K562 (cell line): Measurements from ENCODE around the gene TCF3. TPM values are rescaled to one million over a fixed set of nuclear protein-coding genes. Genes with fewer than 3 reads are reported as not detected.

Source experiments
- ATAC-seq: fragments of 200-7000 bp; cut with Tn5 transposase; 3 replicates; pipeline ENCODE4 v1.9.1; 2020; ENCODE audit warnings: moderate library complexity
- BruUV-seq: library from RNA; stranded (reverse); fragments of 400-500 nt; replicated peaks from 2 replicates; lab custom pipeline; 2021; lab: Mats Ljungman, UMichigan
- CTCF ChIA-PET: fragments of 300-600 bp; formaldehyde crosslinking; extraction: SDS; loops from one replicate; lab custom pipeline; 2021; ENCODE audit warnings: low intra/inter-chr PET ratio; lab: Yijun Ruan, JAX
- POLR2A ChIA-PET: fragments of 300-600, 350-650 bp; sonication (Branson Sonifier 250); formaldehyde crosslinking; extraction: SDS; loops from one replicate; lab custom pipeline; 2021; ENCODE audit warnings: antibody characterized with exemption, inconsistent platforms; lab: Yijun Ruan, JAX
- DNase-seq, 4 experiments: peaks; one replicate each; pipeline versions ENCODE4 v3.0.0 to v3.0.0-alpha.2; 2011 to 2018; ENCODE audit warnings: low spot score in 3 of 4, mixed read lengths in 3 of 4; ENCODE audit errors: extremely low read depth in 1 of 4
- FAIRE-seq: peaks from 2 replicates; lab custom pipeline; 2011; peaks lifted over from hg19 to GRCh38; lab: Jason Lieb, UNC
- H2AFZ ChIP-seq: 2 replicates; pipeline ENCODE4 v1.6.0; 2011; ENCODE audit warnings: low read depth, low read length, control low read depth, inconsistent platforms
- H3K27ac ChIP-seq: fragments of 200-600 bp; 3 replicates; pipeline ENCODE4 v1.8.0; 2011; ENCODE audit warnings: low read depth, mild to moderate bottlenecking, control low read depth, inconsistent platforms, low read length, moderate library complexity, mixed read lengths; ENCODE audit errors: extremely low read depth
- H3K27me3 ChIP-seq, 2 experiments: fragments of 300-600 bp in 1 of 2; 2 replicates in 1 of 2; 3 replicates in 1 of 2; pipeline versions ENCODE4 v1.6.0 to v1.8.0; 2011; ENCODE audit warnings: inconsistent platforms in 2 of 2, low read length in 2 of 2, mild to moderate bottlenecking in 1 of 2, mixed read lengths in 1 of 2, moderate library complexity in 1 of 2; ENCODE audit not compliant: control insufficient read depth in 2 of 2, insufficient read depth in 2 of 2
- H3K36me3 ChIP-seq: fragments of 300-600 bp; 3 replicates; pipeline ENCODE4 v1.8.0; 2011; ENCODE audit warnings: mild to moderate bottlenecking, low read length, inconsistent platforms; ENCODE audit not compliant: control insufficient read depth, insufficient read depth
- H3K4me1 ChIP-seq, 2 experiments: fragments of 200-600 bp in 1 of 2; replicated peaks in 1 of 2; 2 replicates in 1 of 2; 3 replicates in 1 of 2; pipeline versions ENCODE4 v1.5.1 to v1.8.0; 2011; ENCODE audit warnings: inconsistent platforms in 2 of 2, low read length in 2 of 2, mild to moderate bottlenecking in 1 of 2, mixed read lengths in 1 of 2, moderate library complexity in 1 of 2; ENCODE audit not compliant: control insufficient read depth in 2 of 2, insufficient read depth in 2 of 2
- H3K4me2 ChIP-seq: 2 replicates; pipeline ENCODE4 v1.6.1; 2011; ENCODE audit warnings: low read length, control low read depth, inconsistent platforms, mixed read lengths; ENCODE audit not compliant: insufficient read depth
- H3K4me3 ChIP-seq: fragments of 200-600 bp; sonication (generic), shearing (Covaris generic); 2 replicates; pipeline ENCODE4 v1.5.1; 2016; ENCODE audit warnings: control low read depth, inconsistent platforms
- H3K79me2 ChIP-seq: fragments of 200-600 bp; 3 replicates; pipeline ENCODE4 v1.8.0; 2011; ENCODE audit warnings: low read length, inconsistent platforms; ENCODE audit not compliant: control insufficient read depth, insufficient read depth
- H3K9ac ChIP-seq, 2 experiments: 2 replicates each; pipeline versions ENCODE4 v1.6.0 to v1.6.1; 2011; ENCODE audit warnings: low read depth in 2 of 2, low read length in 2 of 2, control low read depth in 1 of 2, inconsistent platforms in 1 of 2, mild to moderate bottlenecking in 1 of 2, mixed read lengths in 1 of 2; ENCODE audit not compliant: insufficient read depth in 1 of 2
- H3K9me1 ChIP-seq: one replicate; pipeline ENCODE4 v1.6.0; 2011; ENCODE audit warnings: inconsistent platforms, mild to moderate bottlenecking, low read length, moderate library complexity; ENCODE audit not compliant: control insufficient read depth, insufficient read depth
- H3K9me3 ChIP-seq: replicated peaks from 2 replicates; pipeline ENCODE4 v1.5.1; 2011; ENCODE audit warnings: low read depth, low read length, inconsistent platforms; ENCODE audit not compliant: control insufficient read depth, insufficient read depth
- H4K20me1 ChIP-seq: replicated peaks from 2 replicates; pipeline ENCODE4 v1.6.1; 2011; ENCODE audit warnings: low read length, inconsistent platforms, mixed read lengths; ENCODE audit not compliant: control insufficient read depth, insufficient read depth
- ATF4 ChIP-seq: fragments of 450-650 bp; formaldehyde crosslinking; IDR thresholded peaks from 2 replicates; pipeline ENCODE4 v1.4.0; 2022; ENCODE audit warnings: mild to moderate bottlenecking, moderate library complexity
- COPS2 ChIP-seq: fragments of 450-650 bp; conservative IDR thresholded peaks from 2 replicates; pipeline ENCODE4 v1.6.1; 2016; ENCODE audit warnings: mild to moderate bottlenecking, moderate library complexity
- ELF1 ChIP-seq: fragments of 200-800 bp; sonication (Bioruptor generic); IDR thresholded peaks from 2 replicates; pipeline ENCODE4 v1.6.1; 2016; ENCODE audit warnings: missing genetic modification characterization, missing compliant biosample characterization
- NFRKB ChIP-seq: fragments of 450-650 bp; IDR thresholded peaks from 2 replicates; pipeline ENCODE4 v1.6.1; 2016; ENCODE audit warnings: low read depth
- POLR2G ChIP-seq: fragments of 200-400 bp; formaldehyde crosslinking; IDR thresholded peaks from 2 replicates; pipeline ENCODE4 v1.6.1; 2017; ENCODE audit warnings: low read depth, mild to moderate bottlenecking, antibody characterized with exemption, low read length, moderate library complexity
- SMARCA5 ChIP-seq: fragments of 450-650 bp; IDR thresholded peaks from 2 replicates; pipeline ENCODE4 v1.6.1; 2016
- ZNF212 ChIP-seq: fragments of 450-650 bp; formaldehyde crosslinking; IDR thresholded peaks from 2 replicates; pipeline ENCODE4 v1.4.0; 2020; ENCODE audit warnings: mild to moderate bottlenecking
- WGBS: fragments of 100-300 bp; shearing (Covaris generic); methylation state at CpG from one replicate; pipeline ENCODE4 v1.1.6; 2016; ENCODE audit warnings: low coverage, mixed read lengths; ENCODE audit not compliant: insufficient coverage; ENCODE audit errors: missing lambda C conversion rate; 5-methylcytosine and 5-hydroxymethylcytosine counted together
- in situ Hi-C: fragments of 300-500 bp; cut with MboI; formaldehyde crosslinking; loops from 4 replicates; pipeline ENCODE4 v1.15.0; 2018; ENCODE audit warnings: inconsistent platforms, mixed read lengths
- intact Hi-C: fragments of 100-400 bp; cut with micrococcal nuclease; formaldehyde crosslinking; loops from 2 replicates; pipeline ENCODE4 v1.14.2; 2022
- polyA plus RNA-seq, 8 experiments: library from polyadenylated mRNA; depleted of rRNA in 4 of 8; stranded (reverse) in 5 of 8; unstranded in 3 of 8; fragments of >200 nt; fragmentation: Nextera tagmentation in 2 of 8; fragmentation: Illumina TruSeq in 1 of 8; extraction: Ambion mirVana in 2 of 8; extraction: Trizol in 1 of 8; gene quantifications; 2 replicates each; pipeline versions ENCODE4 v1.2.1 to v1.2.3, GENCODE V29; 2011 to 2014; ENCODE audit warnings: inconsistent platforms in 1 of 8, missing spikeins in 1 of 8
- total RNA-seq, 7 experiments: library from RNA; depleted of rRNA in 6 of 7; stranded (reverse); fragments of >200 nt in 6 of 7; fragmentation: Illumina TruSeq in 2 of 7; extraction: Trizol in 2 of 7; gene quantifications; 2 replicates each; pipeline versions ENCODE4 v1.2.1 to v1.2.3, GENCODE V29; 2011 to 2021; ENCODE audit warnings: low replicate concordance in 1 of 7

TCF3 gene
- total and polyA plus RNA-seq, 9 of the 15 experiments (the other 6 are each of a cell fraction or from before 2014, with no cell fraction given): 5.6 to 259 (median 84.0) TPM

- BruUV-seq: no TSS peak
- Histone ChIP-seq H3K4me3 (no peak overlapping the region), H3K4me1 (peaks cover 19 to 68% of the 10 kb centered on the region in 2 experiments), H3K9me1 (peaks cover 5% of the 10 kb centered on the region), H3K27me3 (no peaks in the 10 kb centered on the region), H4K20me1 (no peaks in the 10 kb centered on the region), H2AFZ (no peak overlapping the region), H3K27ac (no peak overlapping the region; the same call in 2 of the 3 replicates), H3K36me3 (peaks cover 76% of the 10 kb centered on the region), H3K79me2 (peaks cover 62% of the 10 kb centered on the region), H3K9ac (peak overlapping the region in 1 of 2 experiments; percentile 88; a peak in 2 of 4 replicates), H3K4me2 (no peak overlapping the region), H3K9me3 (no peaks in the 10 kb centered on the region; the same call in 1 of the 2 replicates)
- no peak for FAIRE-seq
- DNase-seq: no peak
- WGBS: 96% methylated on average over 24 of the region's 31 CpGs
- ATAC-seq: no peak
- POLR2A ChIA-PET: no interaction called here
- in situ Hi-C loops (no loop called here), intact Hi-C loops (no loop called here)
- no peak for TF ChIP-seq ELF1 (tag)
- no peak for TF ChIP-seq ZNF212
- TF ChIP-seq SMARCA5: no peak
- TF ChIP-seq COPS2: no peak
- TF ChIP-seq POLR2G: 0 out of 2 replicates have a peak, but pooled peaks have one; percentile 52
- no peak for TF ChIP-seq NFRKB
- TF ChIP-seq ATF4 (CRISPR knock-in tag): no peak
- CTCF ChIA-PET: no interaction called here
Measured at GRCh38 chr19:1631557-1632100, 20.8 kb downstream of the TCF3 start.
